GM06990 (cell line): Measurements from ENCODE around the gene TMEM255A.

Experiments used
- DNase-seq: peaks from one replicate; pipeline ENCODE4 v3.0.0-alpha.2; 2011; ENCODE audit not compliant: insufficient read length; ENCODE audit errors: extremely low read depth
- H3K27me3 ChIP-seq: replicated peaks from 2 replicates; pipeline ENCODE4 v1.6.0; 2011; ENCODE audit warnings: low read length; ENCODE audit not compliant: control insufficient read depth, insufficient read depth
- H3K36me3 ChIP-seq: 2 replicates; pipeline ENCODE4 v1.5.1; 2011; ENCODE audit warnings: low read length; ENCODE audit not compliant: control insufficient read depth, insufficient read depth
- H3K4me3 ChIP-seq: replicated peaks from 2 replicates; pipeline ENCODE4 v1.5.1; 2011; ENCODE audit warnings: low read depth, mild to moderate bottlenecking, control low read depth, low read length
- TF ChIP-seq, protein P1 (sequence below): IDR thresholded peaks from 2 replicates; pipeline ENCODE4 v1.5.1; 2011; ENCODE audit warnings: low read length, control low read depth, mild to moderate bottlenecking, inconsistent platforms; ENCODE audit not compliant: insufficient read depth, poor library complexity, severe bottlenecking

Gene TMEM255A

DNA sequence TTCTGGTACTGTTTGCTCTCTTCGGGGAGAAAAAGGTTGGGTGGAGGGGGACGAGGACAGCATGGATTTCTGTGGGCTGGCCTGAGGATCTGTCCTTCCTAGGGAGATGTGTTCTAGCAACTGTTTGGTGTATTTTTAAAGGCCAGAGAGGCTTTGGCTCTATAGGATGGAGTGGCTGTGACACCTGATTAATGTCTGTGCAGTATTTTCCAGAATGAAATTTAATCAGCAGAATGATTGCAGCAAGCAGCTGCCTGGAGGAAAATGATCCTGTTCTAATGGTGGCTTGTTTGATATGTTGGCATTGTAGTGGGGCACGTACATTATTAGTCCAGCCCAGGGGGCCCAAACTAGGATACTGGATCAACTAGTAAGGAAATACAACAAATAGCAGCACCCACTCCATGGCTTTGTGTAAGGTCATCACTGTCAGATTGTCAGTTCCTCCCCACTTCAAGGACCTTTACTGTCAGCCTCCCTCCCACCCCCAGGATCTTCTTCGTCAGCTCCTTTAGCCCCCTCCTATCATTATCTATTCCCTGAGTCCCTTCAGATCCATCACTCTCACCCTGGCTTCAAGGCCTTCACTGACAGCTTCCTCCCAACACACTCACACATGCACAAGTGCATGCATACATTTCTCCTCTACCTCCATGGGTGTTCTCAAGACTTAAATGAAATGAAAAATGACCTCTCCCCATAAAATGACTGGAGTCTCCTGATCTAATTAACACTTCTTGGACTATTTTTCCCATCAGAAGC, 10.4 kb upstream of the TMEM255A start:
- TF ChIP-seq, protein P1, sequence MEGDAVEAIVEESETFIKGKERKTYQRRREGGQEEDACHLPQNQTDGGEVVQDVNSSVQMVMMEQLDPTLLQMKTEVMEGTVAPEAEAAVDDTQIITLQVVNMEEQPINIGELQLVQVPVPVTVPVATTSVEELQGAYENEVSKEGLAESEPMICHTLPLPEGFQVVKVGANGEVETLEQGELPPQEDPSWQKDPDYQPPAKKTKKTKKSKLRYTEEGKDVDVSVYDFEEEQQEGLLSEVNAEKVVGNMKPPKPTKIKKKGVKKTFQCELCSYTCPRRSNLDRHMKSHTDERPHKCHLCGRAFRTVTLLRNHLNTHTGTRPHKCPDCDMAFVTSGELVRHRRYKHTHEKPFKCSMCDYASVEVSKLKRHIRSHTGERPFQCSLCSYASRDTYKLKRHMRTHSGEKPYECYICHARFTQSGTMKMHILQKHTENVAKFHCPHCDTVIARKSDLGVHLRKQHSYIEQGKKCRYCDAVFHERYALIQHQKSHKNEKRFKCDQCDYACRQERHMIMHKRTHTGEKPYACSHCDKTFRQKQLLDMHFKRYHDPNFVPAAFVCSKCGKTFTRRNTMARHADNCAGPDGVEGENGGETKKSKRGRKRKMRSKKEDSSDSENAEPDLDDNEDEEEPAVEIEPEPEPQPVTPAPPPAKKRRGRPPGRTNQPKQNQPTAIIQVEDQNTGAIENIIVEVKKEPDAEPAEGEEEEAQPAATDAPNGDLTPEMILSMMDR: no peak
- no peak for DNase-seq
- no peak overlapping the region for H3K4me3 ChIP-seq
- H3K27me3 ChIP-seq: no peaks in the 10 kb centered on the region
- H3K36me3 ChIP-seq: no peaks in the 10 kb centered on the region

DNA sequence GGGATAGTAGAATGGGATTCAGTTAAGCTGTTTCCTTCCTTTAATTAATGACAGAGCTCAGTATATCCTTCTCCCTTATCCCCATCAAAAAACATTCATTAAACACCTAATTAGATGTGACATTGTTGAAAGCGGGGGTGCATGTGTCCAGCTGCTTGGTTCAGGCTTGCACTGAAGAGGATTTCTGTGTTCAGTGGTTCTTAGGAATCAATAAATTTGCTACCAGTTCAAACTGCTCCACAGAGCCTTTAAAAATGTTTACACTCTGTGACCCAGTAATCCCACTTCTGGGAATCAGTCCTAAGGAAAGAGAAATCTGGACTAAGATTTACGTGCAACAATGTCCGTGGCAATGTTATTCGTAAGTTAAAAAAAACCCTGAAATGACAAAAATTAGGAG, 7.2 kb upstream of the TMEM255A start:
- TF ChIP-seq, protein P1: no peak
- Histone ChIP-seq H3K4me3 (no peak overlapping the region), H3K36me3 (no peaks in the 10 kb centered on the region), H3K27me3 (no peaks in the 10 kb centered on the region)
- DNase-seq: no peak

DNA sequence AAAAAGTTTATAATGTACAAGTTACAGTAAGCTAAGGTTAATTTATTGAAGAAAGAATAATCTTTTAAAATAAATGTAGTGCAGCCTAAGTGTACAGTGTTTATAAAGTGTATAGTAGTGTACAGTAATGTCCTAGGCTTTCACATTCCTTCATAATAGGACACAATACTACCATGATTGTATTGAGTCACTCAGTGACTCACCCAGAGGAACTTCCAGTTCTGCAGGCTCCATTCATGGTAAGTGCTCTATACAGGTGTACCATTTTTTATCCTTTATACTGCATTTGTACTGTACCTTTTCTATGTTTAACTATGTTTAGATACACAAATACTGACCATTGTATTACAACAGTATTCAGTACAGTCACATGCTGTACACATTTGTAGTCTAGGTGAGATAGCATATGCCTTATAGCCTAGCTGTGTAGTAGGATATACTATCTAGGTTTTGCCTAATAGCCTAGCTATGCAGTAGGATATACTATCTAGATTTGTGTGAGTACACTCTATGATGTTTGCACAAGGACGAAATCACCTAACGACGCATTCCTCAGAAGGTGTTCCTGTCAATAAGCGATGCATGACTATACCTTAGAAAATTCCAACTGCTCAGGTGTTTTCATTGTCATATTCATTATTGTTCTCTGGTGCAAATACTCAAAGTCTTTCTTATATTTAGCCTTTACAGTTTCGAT, 5.5 kb upstream of the TMEM255A start:
- Histone ChIP-seq H3K27me3 (no peaks in the 10 kb centered on the region), H3K36me3 (no peaks in the 10 kb centered on the region), H3K4me3 (no peak overlapping the region)
- no peak for DNase-seq
- TF ChIP-seq, protein P1: no peak

DNA sequence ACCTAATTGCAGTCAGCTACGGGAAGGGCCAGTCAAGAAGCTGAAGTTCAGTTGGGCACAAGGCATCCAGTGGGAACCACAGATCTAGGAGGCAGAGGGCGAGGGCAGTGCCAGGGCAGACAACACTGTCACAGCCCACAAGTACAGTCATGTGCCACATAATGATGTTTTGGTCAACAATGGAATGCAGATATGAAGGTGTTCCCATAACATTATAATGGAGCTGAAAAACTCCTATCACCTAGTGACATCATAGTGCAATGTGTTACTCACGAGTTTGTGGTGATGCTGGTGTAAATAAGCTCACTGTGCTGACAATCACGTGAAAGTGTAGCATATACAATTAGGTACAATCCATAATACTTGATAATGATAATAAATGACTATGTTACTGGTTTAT, 4.5 kb upstream of the TMEM255A start:
- Histone ChIP-seq H3K36me3 (no peaks in the 10 kb centered on the region), H3K4me3 (no peak overlapping the region), H3K27me3 (no peaks in the 10 kb centered on the region; the same call in 1 of the 2 replicates)
- TF ChIP-seq, protein P1: no peak
- no peak for DNase-seq

DNA sequence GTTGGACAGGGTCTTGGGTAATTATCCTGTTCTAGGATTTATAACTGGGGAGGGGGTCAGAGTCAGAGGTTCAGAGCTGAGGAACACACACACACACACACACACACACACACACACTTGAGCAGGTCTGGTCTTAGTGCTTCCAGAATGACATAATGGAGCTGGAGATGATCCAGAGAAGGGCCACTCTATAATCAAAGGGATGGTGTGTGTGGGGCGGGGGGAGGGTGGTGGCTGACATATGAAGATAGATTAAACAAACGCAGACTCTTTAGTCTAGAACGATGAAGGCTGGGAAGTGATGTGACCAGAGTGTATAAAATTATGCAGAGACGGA, 434 bp upstream of the TMEM255A start:
- DNase-seq: no peak
- TF ChIP-seq, protein P1: no peak
- Histone ChIP-seq H3K36me3 (no peaks in the 10 kb centered on the region), H3K4me3 (no peak overlapping the region), H3K27me3 (no peaks in the 10 kb centered on the region; the same call in 1 of the 2 replicates)
